ENCODE measurements around the gene RAB21.

- TF ChIP-seq POLR2A (IDR thresholded peaks at IDR 0.05; ENCODE audit: low read depth, low read length) (no peak), TAF1 (IDR thresholded peaks at IDR 0.05; ENCODE audit: low read depth, low read length) (no peak), POLR2AphosphoS5 (IDR thresholded peaks at IDR 0.05; ENCODE audit: low read depth, low read length) (no peak)
These were observed 29.7 kb upstream of the RAB21 start for GRCh38 chr12:71725011-71725410.
